Lower lobe of right lung (tissue), 2 donors: ENCODE measurements around the gene SPOPL. TPM values are rescaled to one million over a fixed set of nuclear protein-coding genes. Genes with fewer than 3 reads are reported as not detected.

Source experiments
- ATAC-seq, 2 donors: fragments of 200-7000 bp; cut with Tn5 transposase; one replicate each; pipeline ENCODE4 v1.9.1; 2020 to 2022; ENCODE audit warnings: mild to moderate bottlenecking in 2 of 2, moderate library complexity in 2 of 2
- DNase-seq: peaks from one replicate; pipeline ENCODE4 v3.0.0-alpha.2; 2020
- H3K27ac ChIP-seq: fragments of 200-600 bp; one replicate; pipeline ENCODE4 v1.8.0; 2022
- H3K27me3 ChIP-seq: fragments of 200-600 bp; one replicate; pipeline ENCODE4 v1.8.0; 2022; ENCODE audit warnings: low read depth
- H3K36me3 ChIP-seq: fragments of 200-600 bp; one replicate; pipeline ENCODE4 v1.8.0; 2022; ENCODE audit warnings: mild to moderate bottlenecking
- H3K4me1 ChIP-seq: fragments of 200-600 bp; one replicate; pipeline ENCODE4 v1.8.0; 2022
- H3K4me3 ChIP-seq: fragments of 200-600 bp; one replicate; pipeline ENCODE4 v1.8.0; 2022; ENCODE audit warnings: mild to moderate bottlenecking
- H3K9me3 ChIP-seq: fragments of 200-600 bp; one replicate; pipeline ENCODE4 v1.8.0; 2022
- intact Hi-C: fragments of 100-400 bp; cut with DNase I; formaldehyde crosslinking; loops from one replicate; pipeline ENCODE4 v1.11.0; 2022
- total RNA-seq: library from RNA; stranded (reverse); fragmentation: NEBNext Ultra II Directional; extraction: Animal tissue kit (Norgen Biotek cat#: 25700); gene quantifications from one replicate; pipeline ENCODE4 v1.2.1, GENCODE V29; 2021
- TF ChIP-seq, protein P1 (sequence below): fragments of 200-600 bp; IDR thresholded peaks from one replicate; pipeline ENCODE4 v1.8.0; 2022; ENCODE audit warnings: antibody characterized with exemption, mild to moderate bottlenecking
- donor health status: DM: no; HTN: yes; CAD: no; lungs with severe emphysema.

SPOPL gene
- total RNA-seq, 1 donor from 2014 or later = 34.2 TPM

DNA sequence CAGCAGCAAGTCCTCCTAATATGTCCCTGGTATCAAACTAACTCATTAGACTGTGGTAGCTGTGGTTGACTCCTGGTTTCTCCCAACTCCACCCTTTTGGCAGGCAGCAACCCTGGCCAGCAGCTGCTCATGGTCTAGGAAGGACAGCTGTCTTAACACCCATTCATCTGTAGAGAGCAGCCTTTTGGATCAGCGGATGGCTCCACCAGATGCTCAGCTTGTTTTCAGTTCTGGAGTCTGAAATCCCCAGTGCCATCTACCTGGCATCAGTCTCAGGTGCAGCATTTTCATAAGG lies 100.5 kb downstream of the SPOPL start:
- Histone ChIP-seq H3K4me1 (no peaks in the 10 kb centered on the region), H3K27ac (no peak overlapping the region), H3K36me3 (no peaks in the 10 kb centered on the region), H3K4me3 (no peak overlapping the region), H3K27me3 (no peaks in the 10 kb centered on the region), H3K9me3 (no peaks in the 10 kb centered on the region)
- TF ChIP-seq, protein P1, sequence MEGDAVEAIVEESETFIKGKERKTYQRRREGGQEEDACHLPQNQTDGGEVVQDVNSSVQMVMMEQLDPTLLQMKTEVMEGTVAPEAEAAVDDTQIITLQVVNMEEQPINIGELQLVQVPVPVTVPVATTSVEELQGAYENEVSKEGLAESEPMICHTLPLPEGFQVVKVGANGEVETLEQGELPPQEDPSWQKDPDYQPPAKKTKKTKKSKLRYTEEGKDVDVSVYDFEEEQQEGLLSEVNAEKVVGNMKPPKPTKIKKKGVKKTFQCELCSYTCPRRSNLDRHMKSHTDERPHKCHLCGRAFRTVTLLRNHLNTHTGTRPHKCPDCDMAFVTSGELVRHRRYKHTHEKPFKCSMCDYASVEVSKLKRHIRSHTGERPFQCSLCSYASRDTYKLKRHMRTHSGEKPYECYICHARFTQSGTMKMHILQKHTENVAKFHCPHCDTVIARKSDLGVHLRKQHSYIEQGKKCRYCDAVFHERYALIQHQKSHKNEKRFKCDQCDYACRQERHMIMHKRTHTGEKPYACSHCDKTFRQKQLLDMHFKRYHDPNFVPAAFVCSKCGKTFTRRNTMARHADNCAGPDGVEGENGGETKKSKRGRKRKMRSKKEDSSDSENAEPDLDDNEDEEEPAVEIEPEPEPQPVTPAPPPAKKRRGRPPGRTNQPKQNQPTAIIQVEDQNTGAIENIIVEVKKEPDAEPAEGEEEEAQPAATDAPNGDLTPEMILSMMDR = no peak
- DNase-seq (no peak), ATAC-seq (no peak)
- intact Hi-C loops = no loop called here

DNA sequence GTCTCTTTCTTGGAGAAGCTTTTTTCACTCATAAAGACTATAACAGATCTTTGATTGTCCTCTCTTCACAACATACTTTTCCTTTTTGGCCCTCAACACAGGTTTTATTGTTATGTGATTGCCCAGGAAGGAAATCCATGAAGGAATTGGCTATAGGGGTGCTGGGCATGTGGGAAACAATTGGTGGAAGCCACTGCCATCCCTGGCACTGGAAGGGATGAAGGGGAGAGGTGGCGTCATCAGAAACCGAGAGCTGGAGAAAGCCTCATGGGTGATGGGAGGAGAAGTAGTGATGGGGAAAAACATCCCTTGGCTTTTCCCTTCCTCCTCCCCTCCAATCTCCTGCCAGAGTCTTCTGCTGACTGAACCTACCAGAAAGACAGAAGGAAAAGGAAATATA lies 106.2 kb downstream of the SPOPL start:
- intact Hi-C loops = no loop called here
- DNase-seq = no peak
- no peak overlapping the region for H3K4me3 ChIP-seq
- ATAC-seq = no peak
- no peaks in the 10 kb centered on the region for H3K9me3 ChIP-seq
- no peaks in the 10 kb centered on the region for H3K27me3 ChIP-seq
- no peaks in the 10 kb centered on the region for H3K4me1 ChIP-seq
- TF ChIP-seq, protein P1 = no peak
- no peak overlapping the region for H3K27ac ChIP-seq
- H3K36me3 ChIP-seq = no peaks in the 10 kb centered on the region

DNA sequence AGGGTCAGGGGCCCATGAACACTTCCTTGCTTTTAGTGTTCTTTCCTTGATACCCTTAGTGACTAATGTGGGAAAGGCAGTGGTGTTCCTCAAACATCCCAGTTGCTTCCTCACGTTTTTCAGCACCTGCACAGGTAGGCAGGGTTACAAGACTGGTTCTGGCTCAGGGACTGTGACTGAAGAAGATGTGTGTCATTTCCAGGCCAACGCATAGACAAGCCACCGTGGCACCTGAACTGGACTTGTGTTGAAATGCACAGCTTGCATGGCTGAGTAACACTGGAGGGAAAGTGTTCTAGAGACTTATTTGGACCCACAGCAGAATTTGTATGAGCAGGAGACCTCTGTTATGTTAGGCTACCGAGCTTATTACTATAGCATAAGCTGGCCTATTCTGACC lies 107.9 kb downstream of the SPOPL start:
- TF ChIP-seq, protein P1 = no peak
- ATAC-seq (no peak), DNase-seq (no peak)
- H3K9me3 ChIP-seq = no peaks in the 10 kb centered on the region
- intact Hi-C loops = no loop called here
- H3K27ac ChIP-seq = no peak overlapping the region
- H3K4me1 ChIP-seq = no peaks in the 10 kb centered on the region
- no peaks in the 10 kb centered on the region for H3K36me3 ChIP-seq
- H3K27me3 ChIP-seq = no peaks in the 10 kb centered on the region
- no peak overlapping the region for H3K4me3 ChIP-seq

DNA sequence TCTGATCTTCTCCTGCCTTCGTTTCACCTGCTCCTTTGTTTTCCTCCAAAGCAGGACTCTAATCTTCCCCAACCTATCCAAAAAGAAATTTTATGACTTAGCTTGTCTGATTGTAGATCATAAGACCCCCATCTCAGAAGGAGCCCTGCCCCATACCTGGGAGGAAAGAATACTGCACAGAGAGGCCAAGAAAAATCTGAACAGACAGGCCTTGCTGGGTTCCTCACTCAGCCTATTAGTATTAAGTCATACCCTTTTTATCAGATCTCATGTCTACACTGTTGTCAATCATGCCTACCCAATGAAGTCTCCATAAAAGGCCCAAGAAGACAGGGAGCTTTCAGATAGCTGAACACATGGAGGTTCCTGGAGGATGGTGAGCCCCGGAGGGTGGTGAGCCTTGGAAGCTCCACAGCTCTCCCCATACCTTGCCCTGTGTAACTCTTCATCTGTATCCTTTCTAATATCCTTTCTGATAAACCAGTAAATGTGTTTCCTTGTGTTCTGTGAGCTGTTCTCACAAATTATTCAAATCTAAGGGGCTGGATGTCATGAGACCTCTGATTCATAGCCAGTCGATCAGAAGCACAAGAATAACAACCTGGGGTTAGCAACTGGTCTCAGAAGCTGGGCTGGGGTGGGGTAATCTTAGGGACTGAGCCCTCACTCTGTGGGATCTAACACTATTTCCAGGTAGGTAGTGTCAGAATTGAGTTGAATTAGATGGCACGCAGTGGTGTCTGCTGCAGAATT lies 108.8 kb downstream of the SPOPL start:
- no peaks in the 10 kb centered on the region for H3K9me3 ChIP-seq
- intact Hi-C loops = no loop called here
- H3K27me3 ChIP-seq = no peaks in the 10 kb centered on the region
- no peak overlapping the region for H3K27ac ChIP-seq
- H3K4me3 ChIP-seq = no peak overlapping the region
- no peaks in the 10 kb centered on the region for H3K36me3 ChIP-seq
- ATAC-seq (no peak), DNase-seq (no peak)
- TF ChIP-seq, protein P1 = no peak
- H3K4me1 ChIP-seq = no peaks in the 10 kb centered on the region

DNA sequence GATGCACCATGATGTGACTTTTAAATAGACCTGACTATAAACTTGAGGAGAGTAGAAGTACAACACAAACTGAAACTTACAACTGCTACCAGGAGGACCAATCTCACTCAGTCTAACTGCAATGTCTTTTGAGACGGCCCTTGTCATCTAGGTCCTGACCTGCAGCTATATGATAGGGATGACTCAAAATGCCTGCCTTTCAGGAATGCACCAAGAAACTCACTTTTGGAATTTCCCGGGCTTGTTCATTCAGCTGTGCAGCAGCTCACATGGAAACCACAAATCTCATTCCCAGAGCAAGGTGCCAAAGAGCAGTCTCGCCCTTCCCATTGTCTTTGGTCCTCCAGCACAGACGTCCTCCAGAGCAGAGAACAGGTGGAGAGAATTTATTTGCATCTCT lies 113.7 kb downstream of the SPOPL start:
- no peaks in the 10 kb centered on the region for H3K27me3 ChIP-seq
- intact Hi-C loops = no loop called here
- H3K4me3 ChIP-seq = no peak overlapping the region
- H3K36me3 ChIP-seq = no peaks in the 10 kb centered on the region
- ATAC-seq (no peak), DNase-seq (no peak)
- H3K4me1 ChIP-seq = no peaks in the 10 kb centered on the region
- no peak overlapping the region for H3K27ac ChIP-seq
- H3K9me3 ChIP-seq = no peaks in the 10 kb centered on the region
- TF ChIP-seq, protein P1 = no peak
